HepG2 (cell line): ENCODE data around the gene BMX. TPM values are rescaled to one million over a fixed set of nuclear protein-coding genes. Genes with fewer than 3 reads are reported as not detected.

Experiments
- ATAC-seq: fragments of 200-7000 bp; cut with Tn5 transposase; 3 replicates; pipeline ENCODE4 v1.9.1; 2020; ENCODE audit warnings: mild to moderate bottlenecking, moderate library complexity
- BruUV-seq: library from RNA; stranded (reverse); fragments of 400-500 nt; replicated peaks from 2 replicates; lab custom pipeline; 2021; lab: Mats Ljungman, UMichigan
- CTCF ChIA-PET: fragments of 300-600 bp; formaldehyde crosslinking; extraction: SDS; loops from one replicate; lab custom pipeline; 2021; ENCODE audit warnings: low total read pairs, inconsistent platforms, low intra/inter-chr PET ratio; lab: Yijun Ruan, JAX
- POLR2A ChIA-PET: fragments of 350-600 bp; sonication (Branson Sonifier 250); formaldehyde crosslinking; loops from one replicate; lab custom pipeline; 2020; ENCODE audit warnings: antibody characterized with exemption, inconsistent platforms; lab: Yijun Ruan, JAX
- DNase-seq: peaks from one replicate; pipeline ENCODE4 v3.0.0-alpha.2; 2015; ENCODE audit warnings: low spot score
- FAIRE-seq: peaks from 3 replicates; lab custom pipeline; 2011; peaks lifted over from hg19 to GRCh38; lab: Jason Lieb, UNC
- H2AFZ ChIP-seq: one replicate; pipeline ENCODE4 v1.6.1; 2011; ENCODE audit warnings: low read length, inconsistent platforms
- H3K27ac ChIP-seq: fragments of 300-600 bp; 3 replicates; pipeline ENCODE4 v1.8.0; 2011; ENCODE audit warnings: mixed run types, mild to moderate bottlenecking, mixed read lengths, low read length, inconsistent platforms; ENCODE audit not compliant: insufficient read depth; ENCODE audit errors: extremely low read length
- H3K27me3 ChIP-seq, 2 experiments: fragments of 200-600 bp in 1 of 2; 2 replicates in 1 of 2; 3 replicates in 1 of 2; pipeline versions ENCODE4 v1.6.0 to v1.8.0; 2011; ENCODE audit warnings: low read length in 2 of 2, mild to moderate bottlenecking in 2 of 2, moderate library complexity in 2 of 2, inconsistent platforms in 1 of 2; ENCODE audit not compliant: insufficient read depth in 2 of 2, control insufficient read depth in 1 of 2
- H3K36me3 ChIP-seq, 2 experiments: fragments of 200-600 bp in 1 of 2; replicated peaks in 1 of 2; 2 replicates in 1 of 2; 3 replicates in 1 of 2; pipeline versions ENCODE4 v1.5.1 to v1.8.0; 2011; ENCODE audit warnings: low read length in 2 of 2, inconsistent platforms in 1 of 2; ENCODE audit not compliant: insufficient read depth in 2 of 2, control insufficient read depth in 1 of 2
- H3K4me1 ChIP-seq: 2 replicates; pipeline ENCODE4 v1.5.1; 2012; ENCODE audit warnings: low read length, inconsistent platforms; ENCODE audit not compliant: insufficient read depth
- H3K4me2 ChIP-seq: 2 replicates; pipeline ENCODE4 v1.6.0; 2011; ENCODE audit warnings: low read depth, low read length, inconsistent platforms
- H3K4me3 ChIP-seq, 3 experiments: fragments of 200-600 bp in 1 of 3; sonication (generic), shearing (Covaris generic) in 1 of 3; replicated peaks in 1 of 3; 2 replicates each; pipeline ENCODE4 v1.5.1; 2011 to 2016; ENCODE audit warnings: low read length in 3 of 3, inconsistent platforms in 2 of 3, low read depth in 2 of 3, mild to moderate bottlenecking in 2 of 3, control low read depth in 1 of 3, mixed read lengths in 1 of 3; ENCODE audit not compliant: insufficient read depth in 1 of 3
- H3K79me2 ChIP-seq: one replicate; pipeline ENCODE4 v1.6.1; 2011; ENCODE audit warnings: low read length, inconsistent platforms; ENCODE audit not compliant: insufficient read depth
- H3K9ac ChIP-seq: 2 replicates; pipeline ENCODE4 v1.6.0; 2011; ENCODE audit warnings: mild to moderate bottlenecking, low read depth, low read length, inconsistent platforms; ENCODE audit not compliant: insufficient read depth
- H3K9me3 ChIP-seq: 2 replicates; pipeline ENCODE4 v1.5.1; 2012; ENCODE audit warnings: mild to moderate bottlenecking, low read length
- H4K20me1 ChIP-seq: 2 replicates; pipeline ENCODE4 v1.6.0; 2011; ENCODE audit warnings: inconsistent platforms, mild to moderate bottlenecking, low read length, moderate library complexity; ENCODE audit not compliant: insufficient read depth
- CHD4 ChIP-seq: fragments of 200-600 bp; sonication (generic); IDR thresholded peaks from 2 replicates; pipeline ENCODE4 v1.7.0; 2017; ENCODE audit warnings: mild to moderate bottlenecking, low read length, borderline replicate concordance
- CTCF ChIP-seq: sonication (generic); formaldehyde crosslinking; IDR thresholded peaks from 2 replicates; pipeline ENCODE4 v1.5.0; 2020; ENCODE audit warnings: mild to moderate bottlenecking, missing genetic modification reagents, moderate library complexity
- NR2F6 ChIP-seq, 2 experiments: IDR thresholded peaks; 2 replicates each; pipeline ENCODE4 v1.6.1; 2016; ENCODE audit warnings: antibody characterized with exemption in 1 of 2, mild to moderate bottlenecking in 1 of 2
- SOX5 ChIP-seq: IDR thresholded peaks from 2 replicates; pipeline ENCODE4 v1.6.1; 2016; ENCODE audit warnings: borderline replicate concordance
- STAG1 ChIP-seq: sonication (generic); formaldehyde crosslinking; IDR thresholded peaks from 2 replicates; pipeline ENCODE4 v1.4.0; 2020; ENCODE audit warnings: missing genetic modification reagents
- ZBTB14 ChIP-seq: sonication (generic); formaldehyde crosslinking; IDR thresholded peaks from 2 replicates; pipeline ENCODE4 v1.4.0; 2020; ENCODE audit warnings: missing genetic modification reagents
- ZMYM3 ChIP-seq: sonication (generic); formaldehyde crosslinking; IDR thresholded peaks from 2 replicates; pipeline ENCODE4 v1.5.1; 2020; ENCODE audit warnings: mild to moderate bottlenecking, missing genetic modification reagents
- ZNF562 ChIP-seq: sonication (generic); formaldehyde crosslinking; IDR thresholded peaks from 2 replicates; pipeline ENCODE4 v1.8.0; 2022; ENCODE audit warnings: missing genetic modification reagents, borderline replicate concordance
- ZNF777 ChIP-seq: sonication (generic); formaldehyde crosslinking; IDR thresholded peaks from 2 replicates; pipeline ENCODE4 v1.4.0; 2020; ENCODE audit warnings: missing genetic modification reagents
- WGBS: methylation state at CpG from one replicate; pipeline ENCODE4 v1.1.6; 2017; ENCODE audit warnings: low lambda C conversion rate; 5-methylcytosine and 5-hydroxymethylcytosine counted together
- in situ Hi-C: cut with HindIII; loops from 2 replicates; pipeline ENCODE4 v1.10.0; 2017; ENCODE audit warnings: low pct_unique_long_range_greater_than_20kb; ENCODE audit not compliant: extremely low pct_ligation_motif_present
- intact Hi-C: fragments of 100-400 bp; cut with micrococcal nuclease; formaldehyde crosslinking; loops from one replicate; pipeline ENCODE4 v1.10.0; 2022; ENCODE audit not compliant: unreplicated experiment
- polyA plus RNA-seq, 8 experiments: library from polyadenylated mRNA; depleted of rRNA in 3 of 8; stranded (reverse) in 7 of 8; unstranded in 1 of 8; fragments of >200 nt; fragmentation: Illumina TruSeq in 4 of 8; extraction: Trizol in 4 of 8; gene quantifications; 2 replicates each; pipeline versions ENCODE4 v1.2.1 to v1.2.3, GENCODE V29; 2011 to 2016; ENCODE audit warnings: low read depth in 4 of 8, missing spikeins in 1 of 8, mixed read lengths in 1 of 8; ENCODE audit not compliant: insufficient read depth in 1 of 8
- total RNA-seq, 5 experiments: library from RNA; depleted of rRNA; stranded (reverse); fragments of >200 nt; fragmentation: Illumina TruSeq; extraction: Trizol; gene quantifications; 2 replicates each; pipeline ENCODE4 v1.2.3, GENCODE V29; 2016; ENCODE audit warnings: low read depth in 1 of 5

Gene BMX
- total and polyA plus RNA-seq, 2 of the 13 experiments (the other 11 are each of a cell fraction or from before 2014, with no cell fraction given) = not detected

GRCh38 chrX:15579778-15580747 lies 79.5 kb downstream of the BMX start (continued):
- TF ChIP-seq ZNF777 (CRISPR knock-in tag) (no peak), ZBTB14 (no peak), ZNF562 (CRISPR knock-in tag) (no peak)

- no TSS peak for BruUV-seq
- FAIRE-seq = peak; percentile 77
- Histone ChIP-seq H3K36me3 (no peaks in the 10 kb centered on the region), H3K9me3 (no peaks in the 10 kb centered on the region), H3K27ac (no peak overlapping the region), H3K27me3 (no peaks in the 10 kb centered on the region), H3K4me1 (no peaks in the 10 kb centered on the region), H2AFZ (no peak overlapping the region), H3K4me2 (no peak overlapping the region), H3K4me3 (no peak overlapping the region), H3K79me2 (no peaks in the 10 kb centered on the region), H4K20me1 (no peaks in the 10 kb centered on the region), H3K9ac (no peak overlapping the region)
- CTCF ChIA-PET = no interaction called here
- ATAC-seq = peak; percentile 71; the same call in 2 of the 3 replicates
- in situ Hi-C loops (no loop called here), intact Hi-C loops (no loop called here)
- no peak for DNase-seq
- TF ChIP-seq STAG1 (CRISPR knock-in tag) (peak; percentile 54), NR2F6 (IDR thresholded peaks at IDR 0.05) (no peak), NR2F6 (CRISPR knock-in tag; IDR thresholded peaks at IDR 0.05) (peak; percentile 32; the same call in 1 of the 2 replicates), CTCF (CRISPR knock-in tag) (peak; percentile 49), SOX5 (CRISPR knock-in tag) (0 out of 2 replicates have a peak, but pooled peaks have one; percentile 18), CHD4 (no peak), ZMYM3 (CRISPR knock-in tag) (no peak)
- POLR2A ChIA-PET = no interaction called here
- 7% methylated on average over 2 of the region's 2 CpGs for WGBS
These were observed 93.8 kb downstream of the BMX start for GRCh38 chrX:15594371-15594770.
